ENCODE results near the gene RAB27A. TPM values are rescaled to one million over a fixed set of nuclear protein-coding genes. Genes with fewer than 3 reads are reported as not detected.

The RAB27A gene
- polyA plus RNA-seq, 4 donors = 16.9 to 22.4 (median 18.2) TPM

- no peak for DNase-seq (ENCODE audit: low read depth in 4 of 4, low spot score in 3 of 4)
These were observed 58.7 kb downstream of the RAB27A start for GRCh38 chr15:55230953-55231352.

DNA sequence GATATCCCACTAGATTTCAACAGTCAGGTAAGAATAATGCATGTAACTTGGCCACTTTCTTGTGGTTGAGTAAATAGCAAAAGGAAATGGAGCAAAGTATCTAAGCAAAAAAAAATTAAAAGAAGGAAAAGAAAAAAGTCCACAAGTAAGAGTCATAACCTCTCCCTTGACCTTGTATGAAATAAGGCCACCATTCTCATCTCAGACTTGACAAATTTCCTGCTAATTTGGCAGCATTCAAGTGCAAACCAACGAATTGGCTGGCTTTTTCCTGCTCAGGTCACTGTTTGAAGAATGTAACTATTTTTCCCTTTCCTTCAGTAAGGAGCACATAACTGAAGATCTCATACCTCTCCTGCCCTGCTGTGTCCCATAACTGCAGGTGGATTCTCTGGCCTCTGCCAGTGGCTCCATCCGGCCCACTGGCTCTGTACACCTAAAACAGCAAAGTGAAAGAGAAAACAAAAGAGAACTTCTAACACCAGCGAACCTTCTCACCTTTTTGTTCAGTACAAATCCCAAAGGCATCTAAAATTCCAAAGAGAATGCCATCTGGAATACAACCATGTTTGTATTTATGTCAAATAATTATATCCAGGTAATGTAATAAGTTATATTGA is 59.5 kb downstream of the RAB27A start:
- DNase-seq (ENCODE audit: low read depth in 4 of 4, low spot score in 3 of 4) = no peak

DNA sequence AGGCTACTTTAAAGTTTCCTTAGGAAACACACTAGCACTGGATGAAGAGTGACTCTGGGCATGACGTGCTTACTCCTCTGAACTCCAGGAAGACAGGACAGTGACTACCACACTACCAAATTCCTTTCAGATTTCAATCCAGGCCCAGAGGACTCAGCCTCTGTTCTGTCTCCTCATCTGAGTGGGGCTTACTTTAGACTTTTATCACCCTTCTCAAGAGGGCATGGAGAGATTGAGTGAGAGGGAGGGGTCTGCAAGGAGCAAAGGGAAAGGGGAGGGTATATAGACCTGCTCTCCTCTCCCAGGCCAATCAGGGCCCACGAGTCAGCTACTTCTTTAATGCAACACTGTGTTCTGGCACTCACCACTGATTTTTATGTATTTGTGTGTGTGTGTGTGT is 63.5 kb downstream of the RAB27A start:
- no peak for DNase-seq (ENCODE audit: low read depth in 4 of 4, low spot score in 3 of 4)

- DNase-seq (ENCODE audit: low read depth in 4 of 4, low spot score in 3 of 4) = no peak
These were observed 64.7 kb downstream of the RAB27A start for GRCh38 chr15:55224892-55225291.

DNA sequence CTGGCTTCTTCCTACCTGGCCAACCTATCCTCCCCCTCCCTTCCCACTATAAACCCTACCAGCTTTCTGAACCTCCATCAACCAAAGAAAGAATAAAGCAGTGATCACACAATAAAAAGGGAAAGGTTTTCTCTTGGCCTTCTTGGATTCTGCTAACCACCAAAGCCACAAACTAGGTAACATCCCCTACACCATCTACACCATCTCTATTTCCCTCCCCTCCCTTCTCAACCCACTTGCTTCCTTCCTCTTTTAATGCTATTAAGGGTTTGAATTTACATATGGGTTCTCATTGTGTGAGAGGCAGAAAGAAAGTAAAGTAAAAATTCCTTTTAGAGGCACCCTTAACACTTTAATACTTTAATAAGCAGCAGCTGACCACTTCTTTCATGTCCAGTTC is 67.0 kb downstream of the RAB27A start:
- DNase-seq (ENCODE audit: low read depth in 4 of 4, low spot score in 3 of 4) = no peak

DNA sequence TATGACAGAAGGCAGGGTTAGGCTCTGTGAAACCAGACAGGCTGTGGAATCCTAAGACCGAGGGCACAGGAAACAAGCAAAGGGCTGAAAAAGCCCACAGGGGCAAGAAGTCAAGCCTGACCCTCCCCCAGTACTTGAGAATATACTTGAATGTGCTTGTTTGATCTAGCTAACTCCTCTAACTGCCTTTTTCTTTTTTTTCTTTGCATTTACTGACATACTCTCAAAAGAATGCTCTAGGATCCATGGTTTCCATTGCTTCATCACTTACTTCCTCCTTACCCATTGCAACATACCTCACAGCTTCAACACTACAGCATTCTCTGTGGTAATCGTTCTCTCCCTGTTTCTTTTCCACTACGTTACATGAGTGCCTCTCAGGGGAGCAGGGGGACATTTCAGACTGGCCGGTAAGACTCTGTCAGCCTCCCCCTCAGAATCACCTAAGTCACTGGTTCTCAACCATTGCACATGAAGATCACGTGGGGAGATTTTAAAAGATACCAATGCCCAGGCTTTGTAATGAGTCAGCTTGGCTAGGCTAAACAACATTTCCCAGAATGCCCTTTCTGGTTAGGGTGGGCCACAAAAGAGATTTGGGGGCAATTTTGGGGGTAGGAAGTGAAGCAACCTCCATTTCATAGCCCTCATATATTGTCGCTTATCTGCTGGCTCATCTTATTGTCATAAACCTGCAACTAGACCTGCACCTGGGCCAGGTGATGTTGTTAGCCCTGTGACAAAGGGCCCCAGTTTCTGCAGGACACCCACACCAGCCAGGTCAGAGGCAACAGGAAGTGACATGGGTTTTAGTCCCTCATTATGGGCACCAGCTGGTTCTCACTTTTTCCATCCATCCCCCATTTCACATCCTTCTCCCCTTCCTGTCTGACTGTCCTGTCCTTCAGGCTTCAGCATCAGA is 68.3 kb downstream of the RAB27A start:
- no peak for DNase-seq (ENCODE audit: low read depth in 4 of 4, low spot score in 3 of 4)

- DNase-seq (ENCODE audit: low read depth in 4 of 4, low spot score in 3 of 4) = no peak
These were observed 69.0 kb downstream of the RAB27A start for GRCh38 chr15:55220606-55221005.

DNA sequence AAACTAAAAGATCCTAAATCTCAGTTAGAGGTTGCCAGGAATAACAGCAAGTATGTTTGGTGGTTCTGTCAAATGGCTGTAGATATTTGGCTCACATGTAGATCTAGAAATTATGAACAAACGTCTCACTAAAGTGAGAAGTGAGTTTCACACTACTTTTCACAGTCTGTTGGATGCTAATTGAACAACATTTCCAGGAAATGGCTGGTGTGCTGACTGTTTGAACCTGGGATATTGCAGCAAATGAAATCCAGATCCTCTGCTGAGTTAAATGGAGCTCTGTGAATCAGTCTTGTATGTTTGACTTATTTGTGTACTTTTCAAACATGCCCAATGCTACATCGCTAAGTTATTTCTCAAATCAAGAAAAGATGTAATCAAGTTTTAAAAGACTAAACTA is 71.6 kb downstream of the RAB27A start:
- no peak for DNase-seq (ENCODE audit: low read depth in 4 of 4, low spot score in 3 of 4)

DNA sequence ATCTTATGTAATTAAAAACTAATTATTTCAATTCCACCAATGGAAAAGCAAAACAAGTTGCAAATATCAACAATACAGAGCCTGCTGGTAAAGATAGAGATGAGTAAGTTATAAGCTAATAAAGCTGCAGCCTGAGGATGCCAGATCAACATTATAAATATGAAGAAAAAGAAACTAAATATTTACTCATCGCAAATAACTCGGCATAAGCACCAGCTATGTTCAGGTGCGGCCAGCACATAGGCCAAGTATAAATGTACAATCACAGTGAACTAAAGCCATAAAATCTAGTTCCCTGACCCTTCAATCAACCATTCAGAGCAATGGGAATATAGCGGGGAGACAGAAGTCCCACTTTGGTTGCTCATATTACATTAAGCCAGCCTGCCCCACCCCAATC is 85.1 kb downstream of the RAB27A start:
- no peak for DNase-seq (ENCODE audit: low read depth in 4 of 4, low spot score in 3 of 4)

GRCh38 chr15:55202206-55202605 is 87.4 kb downstream of the RAB27A start:
- DNase-seq (ENCODE audit: low read depth in 4 of 4, low spot score in 3 of 4) = no peak

DNA sequence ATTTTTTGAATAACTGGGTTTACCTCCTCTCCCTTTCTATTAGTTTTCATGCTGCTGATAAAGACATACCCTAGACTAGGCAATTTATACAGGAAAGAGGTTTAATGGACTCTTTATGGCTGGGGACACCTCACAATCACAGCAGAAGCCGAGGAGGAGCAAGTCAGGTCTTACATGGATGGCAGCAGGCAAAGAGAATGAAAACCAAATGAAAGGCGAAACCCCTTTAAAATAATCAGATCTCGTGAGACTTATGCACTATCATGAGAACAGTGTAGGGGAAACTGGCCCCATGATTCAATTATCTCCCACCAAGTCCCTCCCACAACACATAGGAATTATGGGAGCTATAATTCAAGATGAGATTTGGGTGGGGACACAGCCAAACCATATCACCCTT is 90.9 kb downstream of the RAB27A start:
- no peak for DNase-seq (ENCODE audit: low read depth in 4 of 4, low spot score in 3 of 4)

DNA sequence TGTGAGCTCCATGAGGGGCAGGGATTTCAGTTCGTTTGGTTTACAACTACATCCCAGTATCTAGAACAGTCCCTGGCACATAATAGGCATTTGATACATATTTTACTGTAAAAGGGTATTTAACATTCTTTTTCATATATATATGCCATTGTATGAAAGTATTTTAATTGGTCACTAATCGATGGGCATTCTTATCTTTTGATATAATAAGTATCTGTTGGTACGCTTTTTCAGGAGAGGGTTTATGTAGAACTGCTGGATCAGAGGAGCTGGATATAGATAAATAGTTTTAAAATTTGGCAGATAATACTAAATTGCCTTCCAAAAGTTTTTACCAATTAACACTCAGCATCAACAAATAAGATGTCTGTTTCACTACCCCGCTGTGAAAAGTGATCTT is 91.9 kb downstream of the RAB27A start:
- no peak for DNase-seq (ENCODE audit: low read depth in 4 of 4, low spot score in 3 of 4)

GRCh38 chr15:55197362-55197705 is 92.3 kb downstream of the RAB27A start:
- DNase-seq (ENCODE audit: low read depth in 4 of 4, low spot score in 3 of 4) = no peak

DNA sequence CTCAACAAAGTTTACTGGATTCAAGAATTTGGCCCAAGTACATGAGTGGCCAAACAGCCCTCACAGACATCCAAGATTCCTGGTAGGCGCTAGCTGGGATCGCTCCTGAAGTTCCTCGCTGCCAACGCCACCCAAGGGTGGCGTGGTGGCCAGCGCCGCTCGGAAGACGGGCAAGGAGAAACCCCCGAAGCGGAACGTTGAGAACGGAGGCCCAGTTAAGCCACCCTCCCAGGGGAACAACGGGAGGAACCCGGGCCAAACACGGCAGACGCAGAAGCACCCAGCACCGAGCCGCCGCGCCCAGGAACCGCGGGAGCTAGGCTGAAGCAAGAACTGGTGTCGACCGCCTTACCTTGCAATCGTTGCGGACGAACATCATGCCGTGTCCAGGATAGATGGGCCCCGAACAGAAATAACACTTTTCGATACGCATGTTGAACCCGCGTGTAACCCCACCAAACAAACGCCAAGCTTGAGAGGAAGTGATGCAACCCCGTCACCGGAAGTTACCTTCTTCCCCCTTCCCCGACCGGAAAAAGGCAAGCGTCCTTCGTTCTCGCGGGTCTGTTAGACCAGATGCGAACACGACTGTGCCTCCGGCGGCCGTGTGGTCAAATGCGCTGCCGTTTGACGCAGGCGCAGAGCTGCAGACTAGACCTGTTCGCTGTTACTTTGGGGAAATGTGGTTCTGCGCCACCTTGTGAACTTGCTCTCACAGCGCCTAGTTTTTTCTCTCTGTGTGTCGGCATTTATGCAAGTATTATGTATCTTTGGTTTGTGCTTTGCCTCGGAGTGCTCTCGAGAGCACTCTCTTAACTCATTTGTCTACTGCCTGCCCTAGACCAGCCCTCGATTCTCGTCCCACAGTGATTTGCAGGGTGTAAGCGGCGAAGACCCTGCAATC is 92.9 kb downstream of the RAB27A start, which contains the start of gene RSL24D1:
Gene RSL24D1, minus strand, starts transcription at position 484 of the 904 bp plus-strand sequence. Its CDS starts 51 bp downstream, at position 433.
- peak; percentile 91 to 98 (median 98) for DNase-seq (ENCODE audit: low read depth in 4 of 4, low spot score in 3 of 4)

DNA sequence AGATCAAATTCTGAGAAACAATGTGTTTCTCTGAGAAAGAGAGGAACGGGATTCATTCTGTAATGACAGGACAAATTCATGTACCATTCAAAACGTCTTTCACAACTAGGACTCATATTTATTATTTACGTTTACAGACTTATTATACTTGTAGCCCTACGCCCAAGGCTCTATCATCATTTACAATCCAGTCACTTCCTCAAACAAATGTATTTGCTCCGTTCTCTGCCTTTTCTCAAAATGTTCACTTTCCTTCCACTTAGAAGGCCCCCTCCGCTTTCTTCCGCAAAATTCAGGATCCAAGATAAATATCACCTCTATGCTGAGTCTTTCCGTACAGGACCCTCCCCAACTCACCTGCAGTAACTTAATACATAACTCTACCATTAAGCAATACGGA is 93.6 kb downstream of the RAB27A start:
- DNase-seq (ENCODE audit: low read depth in 4 of 4, low spot score in 3 of 4) = no peak

DNA sequence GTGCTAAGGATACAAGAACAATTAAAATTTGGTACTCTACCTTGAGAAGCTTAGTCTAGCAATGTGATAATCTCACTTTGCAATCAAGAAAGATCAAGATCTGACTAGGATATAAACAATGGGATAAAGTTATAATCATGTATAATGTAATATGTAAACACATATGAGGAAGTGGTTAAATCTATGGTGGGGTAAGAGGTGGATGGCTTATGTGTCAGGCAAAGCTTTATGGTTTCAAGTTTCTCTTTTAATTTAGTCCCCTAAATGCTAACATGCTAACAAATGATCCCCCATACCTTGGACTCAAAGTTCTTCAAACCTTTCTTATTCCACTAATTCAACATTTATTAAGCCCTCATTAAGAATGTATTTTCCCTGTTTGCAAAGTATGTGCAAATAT is 95.4 kb downstream of the RAB27A start:
- DNase-seq (ENCODE audit: low read depth in 4 of 4, low spot score in 3 of 4) = no peak

DNA sequence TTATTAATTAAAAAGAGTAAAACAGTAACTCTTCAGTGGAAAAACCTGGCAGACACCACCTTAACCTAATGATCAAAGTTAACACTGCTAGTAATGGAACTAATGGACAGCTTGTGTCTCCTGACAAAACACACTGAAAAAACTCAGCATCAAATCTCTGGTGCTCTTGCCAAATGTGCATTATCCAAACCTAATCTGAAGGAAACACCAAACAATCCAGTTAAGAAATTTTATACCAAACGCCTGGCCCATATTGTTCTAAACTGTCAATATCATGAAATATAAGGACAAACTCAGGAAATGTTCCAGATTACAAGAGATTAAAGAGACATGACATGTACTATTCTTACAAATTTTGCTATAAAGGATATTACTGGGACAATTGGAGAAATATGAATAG is 103.3 kb downstream of the RAB27A start:
- no peak for DNase-seq (ENCODE audit: low read depth in 4 of 4, low spot score in 3 of 4)

DNA sequence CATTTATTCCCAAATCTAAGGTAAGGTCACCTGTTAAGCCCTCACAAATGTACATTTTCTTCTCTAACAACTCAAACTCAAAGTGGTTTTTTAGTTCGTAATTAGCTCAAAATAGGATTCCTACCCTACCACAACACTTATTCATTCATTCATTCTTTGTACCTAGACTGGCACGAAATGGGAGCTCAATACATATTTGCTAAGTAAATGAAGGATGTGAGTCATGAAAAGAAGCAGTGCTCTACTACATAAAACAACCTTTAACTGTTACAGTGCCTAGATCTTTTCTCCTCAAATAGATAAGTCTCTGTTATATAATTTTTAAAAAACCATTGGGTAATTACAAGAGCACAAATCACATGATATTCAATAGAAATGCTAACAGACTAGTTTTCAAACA is 105.9 kb downstream of the RAB27A start:
- no peak for DNase-seq (ENCODE audit: low read depth in 4 of 4, low spot score in 3 of 4)

DNA sequence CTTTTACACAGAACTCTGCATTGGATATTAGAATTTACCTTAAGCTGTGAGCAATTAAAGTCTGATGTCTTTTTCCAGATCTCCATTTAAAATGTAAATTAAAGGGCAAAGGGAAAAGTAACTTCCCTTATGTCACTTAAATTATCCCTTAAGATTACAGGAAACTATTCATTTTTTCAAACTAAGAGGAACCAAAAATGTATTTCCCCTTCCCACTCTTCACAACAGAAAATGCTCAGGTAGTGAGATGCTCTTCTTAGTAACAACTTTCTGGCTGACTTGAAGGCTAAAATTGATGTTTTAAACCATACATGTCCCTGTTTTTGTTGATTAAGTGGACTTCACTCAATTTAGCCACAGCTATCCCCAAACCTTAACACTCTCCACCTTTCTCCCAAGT is 110.5 kb downstream of the RAB27A start:
- DNase-seq (ENCODE audit: low read depth in 4 of 4, low spot score in 3 of 4) = no peak

DNA sequence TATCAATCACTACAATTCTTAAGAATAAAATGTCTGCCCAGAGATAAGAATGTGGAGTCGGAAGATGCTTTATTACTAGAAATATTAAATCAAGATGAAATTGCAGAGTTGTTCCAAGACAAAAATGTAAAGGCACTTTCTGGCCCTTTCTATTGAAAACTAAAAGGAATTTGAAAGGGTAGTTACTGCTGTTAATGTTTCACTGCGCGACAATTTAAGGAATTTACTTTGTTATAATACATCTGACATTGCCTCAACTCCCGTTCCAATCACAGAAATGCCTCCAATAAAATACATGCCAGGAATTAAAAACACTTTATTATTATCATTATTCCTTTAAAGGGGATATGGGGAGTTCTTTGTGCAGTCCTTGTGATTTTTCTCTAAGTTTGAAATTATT is 119.3 kb downstream of the RAB27A start:
- no peak for DNase-seq (ENCODE audit: low read depth in 4 of 4, low spot score in 3 of 4)

- peak in 3 of 4 donors; percentile 26 to 45 (median 41) for DNase-seq (ENCODE audit: low read depth in 4 of 4, low spot score in 3 of 4)
These were observed 121.2 kb downstream of the RAB27A start for GRCh38 chr15:55168350-55168974.

All from right renal pelvis (tissue), 4 donors.